Measurements from ENCODE around the gene CAVIN3. TPM values are rescaled to one million over a fixed set of nuclear protein-coding genes. Genes with fewer than 3 reads are reported as not detected.

Gene CAVIN3
- total RNA-seq, 5 donors from 2014 or later (not counting 1 experiment from before 2014, with no cell fraction given): 0.23 to 0.43 TPM; not detected in 3

- POLR2A ChIA-PET: no interaction called here
- DNase-seq (no peak), ATAC-seq (replicated peaks in 1 of 4) (no peak)
- Histone ChIP-seq H3K27me3 (replicated peaks in 1 of 2; ENCODE audit: control insufficient read depth in 2 of 2, extremely low read depth in 1 of 2, insufficient read depth in 2 of 2, low read length in 1 of 2) (peaks cover 0 to 1% of the 10 kb centered on the region in 2 experiments), H3K36me3 (ENCODE audit: control insufficient read depth in 2 of 2, extremely low read depth in 1 of 2, insufficient read depth in 1 of 2, low read length in 1 of 2) (no peaks in the 10 kb centered on the region), H3K4me1 (ENCODE audit: control insufficient read depth in 1 of 2, extremely low read depth in 1 of 2, insufficient read depth in 2 of 2, low read length in 2 of 2) (peaks cover 0 to 3% of the 10 kb centered on the region in 2 experiments), H3K27ac (ENCODE audit: low read length) (no peak overlapping the region), H3K4me3 (ENCODE audit: control insufficient read depth in 1 of 2, extremely low read depth in 1 of 2, low read length in 1 of 2) (no peak overlapping the region), H3K9me3 (no peaks in the 10 kb centered on the region)
- CTCF ChIA-PET: no interaction called here
- Mint-ChIP-seq H3K9me3 (no peaks in the 10 kb centered on the region), H3K4me1 (peaks cover 2 to 5% (median 3%) of the 10 kb centered on the region in 3 donors), H3K36me3 (no peaks in the 10 kb centered on the region), H3K27ac (no peak overlapping the region), H3K4me3 (no peak overlapping the region), H3K27me3 (peaks cover 6 to 7% of the 10 kb centered on the region in 2 donors)
Measured at GRCh38 chr11:6350043-6350442, 29.7 kb upstream of the CAVIN3 start.

- Mint-ChIP-seq H3K27me3 (peaks cover 6 to 10% of the 10 kb centered on the region in 2 donors), H3K4me1 (no peaks in the 10 kb centered on the region), H3K36me3 (no peaks in the 10 kb centered on the region), H3K4me3 (no peak overlapping the region), H3K27ac (no peak overlapping the region), H3K9me3 (no peaks in the 10 kb centered on the region)
- ATAC-seq (replicated peaks in 1 of 4) (no peak), DNase-seq (no peak)
- ChIA-PET POLR2A (no interaction called here), CTCF (interaction anchor here in 1 of 2 donors (1.5 kb wide), 1 partner anchor 9 kb away, joined by 4 read pairs; no protein-coding TSS in a partner anchor)
- Histone ChIP-seq H3K9me3 (no peaks in the 10 kb centered on the region), H3K27ac (ENCODE audit: low read length) (no peak overlapping the region), H3K36me3 (ENCODE audit: control insufficient read depth in 2 of 2, extremely low read depth in 1 of 2, insufficient read depth in 1 of 2, low read length in 1 of 2) (no peaks in the 10 kb centered on the region), H3K4me3 (ENCODE audit: control insufficient read depth in 1 of 2, extremely low read depth in 1 of 2, low read length in 1 of 2) (no peak overlapping the region), H3K4me1 (ENCODE audit: control insufficient read depth in 1 of 2, extremely low read depth in 1 of 2, insufficient read depth in 2 of 2, low read length in 2 of 2) (no peaks in the 10 kb centered on the region), H3K27me3 (replicated peaks in 1 of 2; ENCODE audit: control insufficient read depth in 2 of 2, extremely low read depth in 1 of 2, insufficient read depth in 2 of 2, low read length in 1 of 2) (peaks cover 0 to 4% of the 10 kb centered on the region in 2 experiments)
- WGBS (ENCODE audit: insufficient coverage): no CpG with 5 or more reads among the region's 1 CpG
Measured at GRCh38 chr11:6345366-6345765, 25.1 kb upstream of the CAVIN3 start.

GRCh38 chr11:6336293-6336692, 16.0 kb upstream of the CAVIN3 start:
- Histone ChIP-seq H3K9me3 (no peaks in the 10 kb centered on the region), H3K27me3 (replicated peaks in 1 of 2; ENCODE audit: control insufficient read depth in 2 of 2, extremely low read depth in 1 of 2, insufficient read depth in 2 of 2, low read length in 1 of 2) (peaks cover 6 to 10% of the 10 kb centered on the region in 2 experiments), H3K36me3 (ENCODE audit: control insufficient read depth in 2 of 2, extremely low read depth in 1 of 2, insufficient read depth in 1 of 2, low read length in 1 of 2) (no peaks in the 10 kb centered on the region), H3K4me1 (ENCODE audit: control insufficient read depth in 1 of 2, extremely low read depth in 1 of 2, insufficient read depth in 2 of 2, low read length in 2 of 2) (no peaks in the 10 kb centered on the region), H3K4me3 (ENCODE audit: control insufficient read depth in 1 of 2, extremely low read depth in 1 of 2, low read length in 1 of 2) (no peak overlapping the region), H3K27ac (ENCODE audit: low read length) (no peak overlapping the region)
- Mint-ChIP-seq H3K36me3 (no peaks in the 10 kb centered on the region), H3K9me3 (no peaks in the 10 kb centered on the region), H3K27me3 (peaks cover 13 to 17% of the 10 kb centered on the region in 2 donors), H3K4me3 (no peak overlapping the region), H3K27ac (no peak overlapping the region), H3K4me1 (no peaks in the 10 kb centered on the region)
- WGBS (ENCODE audit: insufficient coverage): no CpG with 5 or more reads among the region's 3 CpGs
- ATAC-seq (replicated peaks in 1 of 4): no peak
- ChIA-PET CTCF (no interaction called here), POLR2A (interaction anchor here in 1 of 2 donors (0.6 kb wide), 1 partner anchor 300 kb away, joined by 4 read pairs; no protein-coding TSS in a partner anchor)
- DNase-seq: no peak

GRCh38 chr11:6334806-6335205, 14.5 kb upstream of the CAVIN3 start:
- no peak overlapping the region for H3K27ac Mint-ChIP-seq
- no peak for ATAC-seq (replicated peaks in 1 of 4)

GRCh38 chr11:6333095-6333494, 12.8 kb upstream of the CAVIN3 start:
- no peak overlapping the region for H3K4me3 ChIP-seq (ENCODE audit: control insufficient read depth in 1 of 2, extremely low read depth in 1 of 2, low read length in 1 of 2)
- H3K36me3 ChIP-seq (ENCODE audit: control insufficient read depth in 2 of 2, extremely low read depth in 1 of 2, insufficient read depth in 1 of 2, low read length in 1 of 2): no peaks in the 10 kb centered on the region
- no peaks in the 10 kb centered on the region for H3K4me1 ChIP-seq (ENCODE audit: control insufficient read depth in 1 of 2, extremely low read depth in 1 of 2, insufficient read depth in 2 of 2, low read length in 2 of 2)
- H3K27ac ChIP-seq (ENCODE audit: low read length): no peak overlapping the region
- WGBS (ENCODE audit: insufficient coverage): no CpG with 5 or more reads among the region's 2 CpGs
- no peak for ATAC-seq (replicated peaks in 1 of 4)
- Mint-ChIP-seq H3K4me1 (no peaks in the 10 kb centered on the region), H3K27ac (no peak overlapping the region), H3K4me3 (no peak overlapping the region), H3K36me3 (no peaks in the 10 kb centered on the region), H3K9me3 (no peaks in the 10 kb centered on the region), H3K27me3 (peaks cover 8 to 12% of the 10 kb centered on the region in 2 donors)
- H3K27me3 ChIP-seq (replicated peaks in 1 of 2; ENCODE audit: control insufficient read depth in 2 of 2, extremely low read depth in 1 of 2, insufficient read depth in 2 of 2, low read length in 1 of 2): peaks cover 6 to 10% of the 10 kb centered on the region in 2 experiments
- ChIA-PET CTCF (no interaction called here), POLR2A (no interaction called here)
- no peaks in the 10 kb centered on the region for H3K9me3 ChIP-seq
- no peak for DNase-seq

More at GRCh38 chr11:6334806-6335205, 14.5 kb upstream of the CAVIN3 start:
- no peak for DNase-seq
- no CpG with 5 or more reads among the region's 6 CpGs for WGBS (ENCODE audit: insufficient coverage)
- no peaks in the 10 kb centered on the region for H3K4me1 ChIP-seq (ENCODE audit: control insufficient read depth in 1 of 2, extremely low read depth in 1 of 2, insufficient read depth in 2 of 2, low read length in 2 of 2)
- Mint-ChIP-seq H3K36me3 (no peaks in the 10 kb centered on the region), H3K27me3 (peaks cover 11 to 15% of the 10 kb centered on the region in 2 donors), H3K4me1 (no peaks in the 10 kb centered on the region), H3K4me3 (no peak overlapping the region), H3K9me3 (no peaks in the 10 kb centered on the region)
- no peaks in the 10 kb centered on the region for H3K36me3 ChIP-seq (ENCODE audit: control insufficient read depth in 2 of 2, extremely low read depth in 1 of 2, insufficient read depth in 1 of 2, low read length in 1 of 2)
- POLR2A ChIA-PET: no interaction called here
- H3K4me3 ChIP-seq (ENCODE audit: control insufficient read depth in 1 of 2, extremely low read depth in 1 of 2, low read length in 1 of 2): no peak overlapping the region
- no peak overlapping the region for H3K27ac ChIP-seq (ENCODE audit: low read length)
- H3K9me3 ChIP-seq: no peaks in the 10 kb centered on the region
- CTCF ChIA-PET: no interaction called here
- H3K27me3 ChIP-seq (replicated peaks in 1 of 2; ENCODE audit: control insufficient read depth in 2 of 2, extremely low read depth in 1 of 2, insufficient read depth in 2 of 2, low read length in 1 of 2): peaks cover 6 to 10% of the 10 kb centered on the region in 2 experiments

- H3K27ac ChIP-seq (ENCODE audit: low read length): no peak overlapping the region
- ChIA-PET POLR2A (no interaction called here), CTCF (no interaction called here)
- H3K9me3 ChIP-seq: no peaks in the 10 kb centered on the region
- no peak overlapping the region for H3K27ac Mint-ChIP-seq
- no peak overlapping the region for H3K4me3 Mint-ChIP-seq
- WGBS (ENCODE audit: insufficient coverage): 83% methylated on average over 4 of the region's 5 CpGs
- H3K9me3 Mint-ChIP-seq: no peaks in the 10 kb centered on the region
- H3K4me1 ChIP-seq (ENCODE audit: control insufficient read depth in 1 of 2, extremely low read depth in 1 of 2, insufficient read depth in 2 of 2, low read length in 2 of 2): no peaks in the 10 kb centered on the region
- H3K27me3 Mint-ChIP-seq: peaks cover 15 to 20% of the 10 kb centered on the region in 2 donors
- H3K36me3 ChIP-seq (ENCODE audit: control insufficient read depth in 2 of 2, extremely low read depth in 1 of 2, insufficient read depth in 1 of 2, low read length in 1 of 2): no peaks in the 10 kb centered on the region
- no peak for ATAC-seq (replicated peaks in 1 of 4)
- no peaks in the 10 kb centered on the region for H3K4me1 Mint-ChIP-seq
- no peaks in the 10 kb centered on the region for H3K36me3 Mint-ChIP-seq
- no peak for DNase-seq
- peaks cover 8 to 18% of the 10 kb centered on the region in 2 experiments for H3K27me3 ChIP-seq (replicated peaks in 1 of 2; ENCODE audit: control insufficient read depth in 2 of 2, extremely low read depth in 1 of 2, insufficient read depth in 2 of 2, low read length in 1 of 2)
- H3K4me3 ChIP-seq (ENCODE audit: control insufficient read depth in 1 of 2, extremely low read depth in 1 of 2, low read length in 1 of 2): no peak overlapping the region
Measured at GRCh38 chr11:6332066-6332465, 11.8 kb upstream of the CAVIN3 start.

- Histone ChIP-seq H3K9me3 (no peaks in the 10 kb centered on the region), H3K27me3 (replicated peaks in 1 of 2; ENCODE audit: control insufficient read depth in 2 of 2, extremely low read depth in 1 of 2, insufficient read depth in 2 of 2, low read length in 1 of 2) (peaks cover 3 to 16% of the 10 kb centered on the region in 2 experiments), H3K4me1 (ENCODE audit: control insufficient read depth in 1 of 2, extremely low read depth in 1 of 2, insufficient read depth in 2 of 2, low read length in 2 of 2) (no peaks in the 10 kb centered on the region), H3K36me3 (ENCODE audit: control insufficient read depth in 2 of 2, extremely low read depth in 1 of 2, insufficient read depth in 1 of 2, low read length in 1 of 2) (no peaks in the 10 kb centered on the region), H3K27ac (ENCODE audit: low read length) (no peak overlapping the region), H3K4me3 (ENCODE audit: control insufficient read depth in 1 of 2, extremely low read depth in 1 of 2, low read length in 1 of 2) (no peak overlapping the region)
- peaks cover 14 to 31% of the 10 kb centered on the region in 2 donors for H3K27me3 Mint-ChIP-seq
- H3K27ac Mint-ChIP-seq: no peak overlapping the region
- H3K36me3 Mint-ChIP-seq: no peaks in the 10 kb centered on the region
- no peak overlapping the region for H3K4me3 Mint-ChIP-seq
- no peak for ATAC-seq (replicated peaks in 1 of 4)
- H3K4me1 Mint-ChIP-seq: no peaks in the 10 kb centered on the region
- no peaks in the 10 kb centered on the region for H3K9me3 Mint-ChIP-seq
- ChIA-PET CTCF (interaction anchor here in 1 of 2 donors (0.5 to 0.8 kb wide), 2 partner anchors 13 to 409 kb away, joined by 4 read pairs; no protein-coding TSS in a partner anchor), POLR2A (interaction anchor here (0.6 to 0.7 kb wide), 2 partner anchors 766 to 1182 kb away, joined by 3 to 12 read pairs; no protein-coding TSS in a partner anchor)
- DNase-seq: no peak
Measured at GRCh38 chr11:6328321-6328720, 8.0 kb upstream of the CAVIN3 start.

Data from T-cell (primary cell).